NCI-H226 (cell line): Measurements from ENCODE around the gene MSS51.
"Not testable (repeated sequence)": the region's sequence is repeated elsewhere in the genome, so short reads cannot be mapped to it uniquely, and the experiment has no call there.

Experiments
- DNase-seq: peaks from one replicate; pipeline ENCODE4 v3.0.0-alpha.2; 2015

Gene MSS51

GRCh38 chr10:73413528-73414229 is 19.7 kb downstream of the MSS51 start, which contains the start of gene ANXA7:
Gene ANXA7 (minus strand): TSS chr10:73414058. CDS start chr10:73400856, 13,202 bp downstream.
- peak; percentile 89 for DNase-seq

GRCh38 chr10:73413108-73413527 is 20.2 kb downstream of the MSS51 start:
- peak; percentile 30 for DNase-seq

GRCh38 chr10:73410897-73411296 is 22.5 kb downstream of the MSS51 start:
- no peak for DNase-seq

- no peak for DNase-seq
These were observed 24.3 kb downstream of the MSS51 start for GRCh38 chr10:73408978-73409521.

- peak; percentile 26 for DNase-seq
These were observed 25.3 kb downstream of the MSS51 start for GRCh38 chr10:73408061-73408460.

- DNase-seq = no peak
These were observed 25.9 kb downstream of the MSS51 start for GRCh38 chr10:73407495-73407894.

- peak; percentile 84 for DNase-seq
These were observed 26.5 kb downstream of the MSS51 start for GRCh38 chr10:73406846-73407245.

GRCh38 chr10:73405556-73405955 is 27.8 kb downstream of the MSS51 start:
- no peak for DNase-seq

- DNase-seq = no peak
These were observed 28.7 kb downstream of the MSS51 start for GRCh38 chr10:73404690-73405089.

- DNase-seq = no peak
These were observed 31.7 kb downstream of the MSS51 start for GRCh38 chr10:73401636-73402035.

- no peak for DNase-seq
These were observed 34.3 kb downstream of the MSS51 start for GRCh38 chr10:73399063-73399462.

GRCh38 chr10:73398024-73398423 is 35.3 kb downstream of the MSS51 start:
- DNase-seq = no peak

- DNase-seq = not testable (repeated sequence)
These were observed 39.0 kb downstream of the MSS51 start for GRCh38 chr10:73394325-73394724.

GRCh38 chr10:73388228-73388627 is 45.1 kb downstream of the MSS51 start:
- no peak for DNase-seq

GRCh38 chr10:73386583-73386982 is 46.8 kb downstream of the MSS51 start:
- no peak for DNase-seq

- DNase-seq = no peak
These were observed 54.2 kb downstream of the MSS51 start for GRCh38 chr10:73379064-73379748.

GRCh38 chr10:73376679-73377078 is 56.7 kb downstream of the MSS51 start:
- no peak for DNase-seq
